Nasal cavity respiratory epithelium epithelial cell of viscerocranial mucosa (primary cell): ENCODE data around the gene LEO1. TPM values are rescaled to one million over a fixed set of nuclear protein-coding genes. Genes with fewer than 3 reads are reported as not detected.

Experiments
- total RNA-seq: library from RNA; depleted of rRNA; stranded (reverse); fragments of >200 nt; gene quantifications from 2 replicates; pipeline ENCODE4 v1.2.3, GENCODE V29; 2014

Gene LEO1
- 20.8 and 66.6 TPM in 2 replicates for total RNA-seq

DNA sequence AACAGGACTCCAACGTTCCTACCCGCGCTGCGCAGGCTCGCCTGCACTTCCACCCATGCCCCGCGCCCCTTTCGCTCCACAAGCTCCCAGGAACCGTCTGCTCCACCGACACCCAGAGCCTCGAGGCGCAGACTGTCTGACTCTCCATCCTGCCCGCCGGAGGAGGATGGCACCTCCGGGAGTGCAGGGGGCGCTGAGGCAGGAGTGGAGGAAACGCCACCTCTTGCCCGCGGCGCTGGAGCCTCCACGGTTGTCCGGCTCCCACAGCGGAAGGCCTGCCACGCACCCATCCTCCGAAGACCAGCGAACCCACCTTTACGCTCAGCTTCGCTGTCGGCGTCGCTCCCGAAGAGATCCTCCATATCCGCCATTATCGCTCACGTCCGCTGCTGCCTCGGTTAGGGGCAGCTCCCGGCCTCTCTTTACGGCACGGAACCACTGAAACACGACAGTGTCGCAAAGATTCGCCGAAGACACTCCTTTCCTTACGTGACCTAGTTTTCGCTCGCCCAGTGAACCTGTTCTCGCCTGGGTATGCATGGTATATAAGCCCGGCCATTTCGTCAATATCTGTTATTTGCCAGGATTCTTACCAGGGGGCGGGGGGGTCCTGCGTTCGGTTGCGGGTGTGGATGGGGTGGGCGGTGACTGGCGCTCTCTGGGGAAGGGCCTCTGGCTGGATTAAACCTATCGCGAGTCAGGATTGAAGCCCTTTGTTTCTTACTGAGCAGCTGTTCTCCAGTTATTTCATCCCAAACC, at the start of gene LEO1:
LEO1 (minus strand) TSS at position 404 of the 759 bp plus-strand sequence; CDS start at position 371, 33 bp downstream.

GRCh38 chr15:52018693-52019393, 47.3 kb upstream of the LEO1 start, which contains the start of gene MAPK6:
TSS of gene MAPK6 (plus strand) at chr15:52019219. CDS start at chr15:52046461, 27,242 bp downstream.

Other genes with a start within 250 kb of the LEO1 start
- 4.1 and 8.0 TPM in 2 replicates for gene LYSMD2, start 234.1 kb downstream of the LEO1 start, total RNA-seq
- gene TMOD2, start 220.2 kb downstream of the LEO1 start, total RNA-seq: 2.7 and 9.3 TPM in 2 replicates
- gene TMOD3, start 142.1 kb downstream of the LEO1 start, total RNA-seq: 89.6 and 99.5 TPM in 2 replicates
- gene MAPK6, start 47.4 kb upstream of the LEO1 start, total RNA-seq: 258 and 274 TPM in 2 replicates
- gene BCL2L10, start 141.0 kb upstream of the LEO1 start, total RNA-seq: 1.7 TPM in 2 replicates
- gene GNB5, start 219.6 kb upstream of the LEO1 start, total RNA-seq: 51.6 and 75.6 TPM in 2 replicates